ENCODE measurements around the gene ST8SIA6.
"Not testable (repeated sequence)": the region's sequence is repeated elsewhere in the genome, so short reads cannot be mapped to it uniquely, and the experiment has no call there.

Gene ST8SIA6

DNA sequence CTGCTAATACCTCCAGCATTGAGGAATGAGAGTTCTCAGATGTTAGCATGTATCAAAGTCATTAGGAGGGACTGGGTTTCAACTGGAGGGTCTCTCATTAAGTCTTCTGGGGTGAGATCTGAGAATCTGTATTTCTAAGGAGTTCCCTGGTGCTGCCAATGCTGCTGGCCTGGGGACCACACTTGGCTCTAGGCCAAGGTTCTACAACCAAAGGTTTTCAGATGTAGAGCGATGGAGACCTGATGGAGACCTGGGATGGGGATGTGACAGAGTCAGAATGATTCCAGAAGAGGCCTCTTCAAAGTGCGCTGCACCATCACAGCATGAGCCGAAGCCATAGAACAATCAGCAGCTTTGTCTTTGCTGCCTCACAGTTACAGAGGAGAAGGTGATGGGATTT lies 27.2 kb downstream of the ST8SIA6 start:
- DNase-seq (ENCODE audit: low read depth): no peak

DNA sequence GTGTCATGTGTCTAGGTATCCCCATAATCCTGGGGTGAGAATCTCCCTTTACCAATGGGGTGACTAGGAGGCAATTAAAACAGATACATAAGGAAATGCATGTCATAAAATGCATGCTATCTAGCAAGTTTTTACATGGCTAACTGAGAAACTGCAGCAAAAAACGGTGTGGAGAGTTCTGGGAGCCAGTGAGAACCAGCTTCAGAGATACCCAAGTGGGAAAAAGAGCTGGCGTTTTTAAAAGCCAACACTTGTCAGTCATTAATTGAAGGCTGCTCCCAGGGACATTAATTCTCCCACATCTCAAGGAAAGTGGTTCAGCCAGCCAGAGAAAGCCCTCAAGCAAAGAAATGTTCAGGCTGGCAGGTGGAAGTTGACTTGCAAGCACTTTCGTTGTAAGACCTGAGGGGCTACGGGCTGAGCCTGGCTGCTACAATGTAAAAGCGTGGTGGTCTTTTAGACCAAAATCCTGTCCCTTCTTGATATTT lies 28.1 kb downstream of the ST8SIA6 start:
- no peak for DNase-seq (ENCODE audit: low read depth)

DNA sequence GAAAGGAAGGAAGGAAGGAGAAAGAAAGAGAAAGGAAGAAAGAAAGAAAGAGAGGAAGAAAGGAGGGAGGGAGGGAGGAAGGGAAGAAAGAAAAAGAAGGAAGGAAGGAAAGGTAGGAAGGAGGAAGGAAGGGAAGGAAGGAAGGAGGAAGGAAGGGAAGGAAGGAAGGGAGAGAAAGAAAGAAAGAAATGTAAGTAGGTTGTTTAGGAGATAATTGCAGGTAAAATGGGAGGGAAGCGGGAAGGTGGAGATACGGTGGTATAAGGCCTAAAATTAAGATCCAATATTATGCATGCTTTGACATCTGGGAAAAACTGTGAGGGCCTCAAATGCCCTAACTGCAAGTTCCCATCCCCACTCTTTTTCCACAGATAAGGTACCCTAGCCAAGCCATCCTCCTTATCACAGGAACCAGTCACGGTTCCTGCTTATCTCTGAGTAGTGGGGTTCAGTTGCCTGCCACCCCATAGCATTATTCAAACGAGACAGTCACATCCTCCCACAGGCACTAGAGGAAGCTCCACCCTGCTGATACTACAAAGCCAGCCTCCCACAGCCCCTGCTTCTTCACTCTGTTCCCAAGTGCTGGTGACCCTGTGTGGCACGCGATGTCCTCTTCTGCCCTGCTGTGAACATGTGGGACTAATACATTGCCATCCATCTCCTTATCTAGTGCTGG lies 28.7 kb downstream of the ST8SIA6 start:
- no peak for DNase-seq (ENCODE audit: low read depth)

DNA sequence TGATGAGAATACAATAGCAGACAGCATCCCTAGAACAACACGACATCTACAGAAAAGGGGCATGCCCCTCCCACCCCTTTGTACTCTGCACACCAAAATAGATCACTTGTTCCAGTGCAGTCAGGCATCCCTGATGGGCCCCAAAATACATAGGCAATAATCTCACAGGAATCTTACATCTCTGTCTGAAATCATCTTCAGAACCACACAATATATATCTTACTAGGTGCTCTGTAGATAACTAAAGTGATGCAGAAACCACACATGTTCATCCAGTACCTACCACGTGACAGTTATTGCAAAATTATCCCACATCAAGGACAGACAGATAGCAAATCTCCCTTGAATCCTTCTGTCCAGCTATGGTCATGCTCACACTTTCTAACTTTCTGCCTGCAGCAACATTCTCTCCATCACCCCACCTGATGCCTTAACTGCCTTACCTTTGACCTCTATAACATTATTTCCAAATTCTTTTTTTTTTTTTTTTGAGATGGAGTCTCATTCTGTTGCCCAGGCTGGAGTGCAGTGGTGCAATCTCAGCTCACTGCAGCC lies 30.7 kb downstream of the ST8SIA6 start:
- DNase-seq (ENCODE audit: low read depth): no peak

DNA sequence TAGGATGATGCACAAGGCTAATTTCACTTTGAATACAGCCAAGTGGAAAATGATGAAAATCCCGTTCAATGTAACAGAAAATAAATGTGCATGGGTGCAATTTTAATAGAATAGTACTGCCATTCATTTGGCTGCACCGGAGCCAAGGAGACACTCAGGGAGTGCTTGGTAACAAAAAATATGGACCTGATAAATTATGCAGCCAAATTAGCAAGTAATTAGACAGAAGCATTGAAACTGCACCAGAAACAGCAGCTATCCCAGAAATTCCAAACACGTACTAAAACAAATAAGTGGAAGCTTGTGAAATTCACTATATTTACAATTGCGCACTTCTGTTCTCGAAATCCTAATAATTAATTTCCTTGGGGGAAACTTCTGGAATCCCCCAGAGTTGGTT lies 31.5 kb downstream of the ST8SIA6 start:
- DNase-seq (ENCODE audit: low read depth): no peak

DNA sequence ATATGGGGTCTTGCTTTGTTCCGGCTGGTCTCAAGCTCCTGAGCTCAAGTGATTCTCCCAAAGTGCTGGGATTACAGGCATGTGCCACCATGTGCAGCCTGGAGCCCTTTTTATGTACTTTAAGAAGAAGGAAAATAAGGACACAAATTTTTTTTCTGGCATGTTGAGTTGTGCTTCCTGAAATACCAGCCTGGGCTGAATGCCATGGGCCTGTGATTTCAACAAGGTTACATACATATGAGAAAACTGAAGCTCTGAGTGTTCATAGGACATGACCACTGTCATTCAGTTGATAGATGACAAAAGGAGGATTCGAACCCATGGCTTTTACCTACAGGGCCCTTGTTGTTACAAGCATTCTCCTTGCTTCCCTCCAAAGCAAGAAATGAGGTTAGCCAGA lies 36.1 kb downstream of the ST8SIA6 start:
- no peak for DNase-seq (ENCODE audit: low read depth)

DNA sequence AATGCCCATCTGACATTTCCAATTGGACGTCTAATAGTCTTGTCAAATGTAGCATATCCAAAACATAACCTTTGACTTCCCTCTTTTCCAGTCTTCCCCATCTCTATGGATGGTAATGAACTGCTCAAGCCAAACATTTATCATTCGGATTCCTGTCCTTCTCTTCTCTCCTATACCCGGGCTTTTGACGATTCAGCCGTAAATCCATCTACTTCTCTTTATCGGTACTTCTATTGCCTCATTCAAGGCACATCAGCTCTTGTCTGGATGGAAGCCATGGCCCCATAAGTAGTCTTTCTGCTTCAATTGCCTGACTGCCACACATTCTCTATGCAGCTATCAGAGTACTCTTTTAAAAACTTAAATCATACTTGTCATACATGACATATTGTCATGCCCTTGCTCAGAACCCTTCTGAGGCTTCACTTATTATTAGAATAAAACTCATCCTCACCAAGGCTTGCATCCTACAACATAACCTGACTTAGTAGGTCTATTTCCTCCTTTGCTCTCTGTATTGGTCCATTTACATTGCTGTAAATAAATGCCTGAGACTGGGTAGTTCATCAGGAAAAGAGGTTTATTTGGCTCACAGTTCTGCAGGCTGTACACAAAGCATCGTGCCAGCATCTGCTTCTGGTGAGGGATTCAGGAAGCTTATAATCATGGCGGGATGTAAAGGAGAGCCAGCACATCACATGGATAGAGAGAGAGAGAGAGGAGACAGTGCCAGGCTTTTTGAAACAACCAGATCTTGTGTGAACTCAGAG lies 37.8 kb downstream of the ST8SIA6 start:
- no peak for DNase-seq (ENCODE audit: low read depth)

DNA sequence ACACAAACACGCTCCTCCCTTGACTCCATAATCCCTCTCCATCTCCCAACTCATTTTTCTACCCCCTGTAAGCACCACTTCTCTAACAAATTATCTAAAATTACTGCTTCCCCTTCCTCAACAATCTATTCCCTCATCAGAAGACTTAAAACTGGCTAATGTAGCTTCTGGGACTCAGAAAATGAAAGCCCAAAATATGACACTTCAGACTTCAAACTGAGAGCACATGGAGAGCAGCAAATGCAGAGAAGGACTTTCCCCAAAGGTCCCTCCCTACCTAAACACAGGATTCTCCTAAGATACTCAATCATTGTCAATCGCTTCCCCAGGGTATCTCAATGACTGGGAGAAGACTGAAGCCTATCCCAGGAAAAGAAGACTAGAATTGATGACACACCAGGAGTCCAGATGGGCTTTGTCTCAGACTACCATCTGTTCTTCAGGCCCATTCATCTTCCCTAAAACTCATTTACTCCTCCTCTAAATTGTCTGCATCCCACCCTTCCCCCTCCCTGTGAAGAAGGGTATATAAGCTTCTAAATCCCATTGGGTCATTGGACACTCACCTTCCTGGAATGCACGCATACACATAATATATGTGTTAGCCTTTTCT lies 39.2 kb downstream of the ST8SIA6 start:
- no peak for DNase-seq (ENCODE audit: low read depth)

DNA sequence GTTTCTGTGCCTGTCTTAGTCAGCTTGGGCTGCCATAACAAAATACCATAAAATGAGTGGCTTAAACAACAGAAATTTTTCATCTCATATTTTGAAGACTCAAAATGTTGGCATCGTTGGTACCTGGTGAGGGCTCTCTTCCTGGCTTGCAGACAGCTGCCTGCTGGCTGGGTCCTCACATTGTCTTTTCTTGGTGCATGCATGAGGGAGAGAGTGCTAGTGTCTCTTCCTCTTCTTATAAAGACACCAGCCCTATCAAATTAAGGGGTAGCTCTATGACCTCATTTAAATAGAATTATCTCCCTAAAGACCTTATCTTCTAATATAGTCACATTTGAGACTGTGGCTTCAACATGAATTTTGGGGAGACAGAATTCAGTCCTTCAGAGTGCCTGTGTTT lies 39.9 kb downstream of the ST8SIA6 start:
- no peak for DNase-seq (ENCODE audit: low read depth)

DNA sequence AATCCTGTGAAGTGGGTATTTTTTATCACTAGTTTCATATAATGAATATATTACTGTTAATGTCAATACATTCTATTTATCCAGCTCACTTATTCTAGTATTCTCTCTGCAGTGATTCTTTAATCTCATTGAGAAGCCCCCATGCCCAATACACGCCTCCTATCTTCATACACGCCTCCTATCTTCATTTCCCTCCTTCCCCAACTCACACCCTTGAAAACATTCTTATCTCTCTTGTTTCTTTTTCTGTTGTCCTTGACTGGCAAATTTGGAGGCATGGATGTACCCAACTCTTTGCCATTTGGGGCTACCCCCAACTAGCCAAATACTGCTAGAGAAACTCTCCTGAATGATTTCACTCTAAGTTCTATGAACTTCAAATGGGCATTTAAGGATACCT lies 40.5 kb downstream of the ST8SIA6 start:
- no peak for DNase-seq (ENCODE audit: low read depth)

DNA sequence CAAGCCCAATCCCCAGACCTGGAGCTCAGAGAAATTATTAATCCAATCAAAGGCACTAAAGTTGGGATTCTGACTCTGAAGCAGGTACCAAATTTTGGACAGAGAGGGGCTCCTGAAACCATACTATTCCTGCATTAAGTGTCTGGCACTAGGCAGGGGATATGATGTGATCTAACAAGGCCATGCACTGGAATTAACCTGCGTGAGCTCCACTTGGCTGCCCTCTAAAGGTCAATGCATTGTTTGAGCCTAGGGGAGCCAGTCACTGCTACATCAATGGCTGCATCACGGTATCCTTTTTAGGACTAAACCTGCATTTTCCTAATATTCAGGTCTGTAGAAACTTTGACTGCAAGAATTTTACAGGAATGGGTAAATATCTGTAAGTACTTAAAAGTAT lies 42.1 kb downstream of the ST8SIA6 start:
- no peak for DNase-seq (ENCODE audit: low read depth)

DNA sequence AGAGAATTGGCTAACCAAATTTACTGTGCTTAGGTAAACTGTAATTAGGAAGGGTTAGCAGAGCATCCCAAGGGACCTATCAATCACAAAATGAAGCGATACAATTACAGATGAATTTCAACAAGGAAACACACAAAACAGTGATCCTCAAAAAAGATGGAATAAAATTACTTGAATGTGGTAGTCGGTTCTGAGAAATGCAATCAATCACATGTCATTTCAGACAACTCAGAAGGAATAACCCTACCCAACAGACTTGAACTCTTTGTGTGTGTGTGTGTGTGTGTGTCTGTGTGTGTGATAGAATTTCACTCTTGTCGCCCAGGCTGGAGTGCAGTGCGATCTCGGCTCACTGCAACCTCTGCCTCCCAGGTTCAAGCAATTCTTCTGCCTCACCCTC lies 43.5 kb downstream of the ST8SIA6 start:
- DNase-seq (ENCODE audit: low read depth): no peak

DNA sequence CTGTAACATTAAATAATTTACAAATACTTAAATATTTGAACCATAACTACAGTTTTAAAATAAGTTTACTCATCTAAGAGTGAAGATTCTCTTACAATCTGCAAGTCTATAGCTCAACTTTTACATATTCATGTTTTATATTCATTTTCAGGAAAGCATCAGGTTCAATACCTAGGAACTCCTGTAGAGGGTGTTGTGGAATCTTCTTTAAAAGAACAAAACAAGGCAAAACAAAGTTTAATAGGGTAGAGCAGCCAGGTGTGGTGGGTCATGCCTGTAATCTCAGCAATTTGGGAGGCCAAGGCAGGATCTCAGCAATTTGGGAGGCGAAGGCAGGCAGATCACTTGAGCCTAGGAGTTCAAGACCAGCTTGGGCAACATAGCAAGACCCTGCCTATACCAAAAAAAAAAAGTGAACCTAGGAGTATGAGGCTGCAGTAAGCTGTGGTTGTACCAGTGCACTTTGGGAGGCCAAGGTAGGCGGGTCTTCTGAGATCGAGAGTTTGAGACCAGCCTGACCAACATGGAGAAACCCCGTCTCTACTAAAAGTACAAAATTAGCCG lies 45.1 kb downstream of the ST8SIA6 start:
- DNase-seq (ENCODE audit: low read depth): no peak

DNA sequence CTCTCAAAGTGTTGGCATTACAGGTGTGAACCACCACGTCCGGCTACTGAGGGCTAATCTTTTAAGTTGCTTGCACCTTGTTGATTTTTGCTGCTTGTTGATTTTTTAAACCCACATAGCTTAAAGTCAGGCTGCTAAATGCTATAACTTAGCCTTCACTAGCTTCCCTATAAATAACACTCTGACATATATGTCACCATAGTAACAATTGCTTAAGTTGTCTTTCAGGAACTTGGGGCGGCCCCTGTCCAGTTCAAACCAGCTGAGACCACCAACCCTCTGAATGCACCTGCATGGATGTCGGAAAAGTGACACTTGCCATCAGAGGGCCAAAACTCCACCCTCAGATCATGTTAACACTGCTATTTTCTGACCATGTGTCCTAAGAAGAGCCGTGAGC lies 47.3 kb downstream of the ST8SIA6 start:
- DNase-seq (ENCODE audit: low read depth): no peak

DNA sequence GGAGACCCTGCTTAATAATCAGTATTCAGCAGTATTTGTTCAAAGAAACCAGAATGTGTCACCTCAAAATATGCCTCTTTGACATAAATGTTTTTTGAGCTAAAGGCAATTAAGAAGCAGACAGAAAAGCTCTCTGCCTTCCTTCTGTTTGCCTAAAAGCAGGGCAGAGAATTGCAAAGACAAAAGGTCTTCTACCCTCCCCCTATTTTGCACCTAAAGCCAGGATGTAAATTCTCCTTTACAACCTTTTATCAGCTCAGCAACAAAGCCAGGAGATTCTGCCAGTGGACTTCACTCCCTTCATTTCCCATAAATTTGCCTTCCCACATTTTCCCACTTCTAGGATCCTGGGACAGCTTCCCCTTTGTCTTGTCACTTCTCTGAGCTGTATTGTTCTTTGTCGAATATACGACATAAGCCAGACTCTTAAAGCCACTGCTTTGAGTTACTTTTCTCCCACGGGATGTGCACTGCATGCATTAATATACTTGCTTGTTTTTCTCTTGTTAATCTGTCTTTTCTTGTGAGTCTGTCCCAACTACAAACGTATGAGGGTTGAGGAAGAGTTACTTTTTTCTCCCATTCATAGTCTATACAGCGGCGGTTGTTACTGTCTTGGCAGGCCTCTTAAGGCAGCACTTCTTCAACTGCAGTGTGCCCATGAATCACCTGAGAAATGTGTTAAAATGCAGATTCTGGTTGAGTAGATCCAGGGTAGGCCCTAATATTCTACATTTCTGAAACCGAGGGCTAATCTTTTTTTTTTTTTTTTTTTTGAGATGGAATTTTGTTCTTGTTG lies 48.2 kb downstream of the ST8SIA6 start:
- no peak for DNase-seq (ENCODE audit: low read depth)

DNA sequence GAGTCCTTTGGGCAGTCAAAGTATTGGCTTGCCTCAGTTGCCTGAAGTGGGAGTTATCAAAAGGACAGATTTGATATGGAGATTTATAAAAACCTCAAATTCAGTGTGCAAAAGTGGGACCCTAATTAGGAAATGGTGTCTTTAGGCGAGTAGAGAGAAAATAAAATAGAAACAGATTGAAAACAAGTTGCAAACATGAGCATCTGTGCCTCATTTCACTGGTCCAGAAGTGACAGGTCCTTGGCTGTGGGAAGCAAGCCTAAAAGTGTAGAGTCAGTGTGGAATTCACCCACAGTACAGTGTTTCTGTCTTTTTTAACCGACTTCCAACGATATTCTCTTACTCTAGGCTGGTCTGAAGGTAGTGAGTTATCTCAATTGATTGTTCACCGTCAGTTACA lies 51.2 kb downstream of the ST8SIA6 start:
- no peak for DNase-seq (ENCODE audit: low read depth)

DNA sequence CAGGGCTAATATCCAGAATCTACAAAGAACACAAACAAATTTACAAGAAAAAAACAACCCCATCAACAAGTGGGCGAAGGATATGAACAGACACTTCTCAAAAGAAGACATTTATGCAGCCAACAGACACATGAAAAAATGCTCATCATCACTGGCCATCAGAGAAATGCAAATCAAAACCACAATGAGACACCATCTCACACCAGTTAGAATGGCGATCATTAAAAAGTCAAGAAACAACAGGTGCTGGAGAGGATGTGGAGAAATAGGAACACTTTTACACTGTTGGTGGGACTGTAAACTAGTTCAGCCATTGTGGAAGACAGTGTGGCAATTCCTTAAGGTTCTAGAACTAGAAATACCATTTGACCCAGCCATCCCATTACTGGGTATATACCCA lies 52.4 kb downstream of the ST8SIA6 start:
- not testable (repeated sequence) for DNase-seq (ENCODE audit: low read depth)

DNA sequence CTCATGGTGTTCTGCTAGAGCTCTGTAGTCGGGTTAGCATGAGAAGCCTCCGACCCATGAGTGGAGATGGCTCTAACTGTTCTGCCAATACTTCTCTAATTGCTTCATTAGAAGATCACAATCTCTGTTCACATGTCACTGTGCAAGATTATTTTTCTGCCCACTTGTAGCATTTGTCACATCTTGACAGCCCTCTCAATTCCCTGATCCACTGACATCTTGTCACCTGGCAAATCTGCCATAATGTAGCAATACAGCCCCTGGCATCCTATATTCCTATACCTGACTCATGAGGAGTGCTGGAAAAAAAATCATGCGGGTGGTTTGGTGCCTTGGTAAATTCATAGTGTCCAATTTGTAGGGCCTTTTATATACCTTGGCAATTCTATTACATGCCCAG lies 58.4 kb downstream of the ST8SIA6 start:
- DNase-seq (ENCODE audit: low read depth): no peak

DNA sequence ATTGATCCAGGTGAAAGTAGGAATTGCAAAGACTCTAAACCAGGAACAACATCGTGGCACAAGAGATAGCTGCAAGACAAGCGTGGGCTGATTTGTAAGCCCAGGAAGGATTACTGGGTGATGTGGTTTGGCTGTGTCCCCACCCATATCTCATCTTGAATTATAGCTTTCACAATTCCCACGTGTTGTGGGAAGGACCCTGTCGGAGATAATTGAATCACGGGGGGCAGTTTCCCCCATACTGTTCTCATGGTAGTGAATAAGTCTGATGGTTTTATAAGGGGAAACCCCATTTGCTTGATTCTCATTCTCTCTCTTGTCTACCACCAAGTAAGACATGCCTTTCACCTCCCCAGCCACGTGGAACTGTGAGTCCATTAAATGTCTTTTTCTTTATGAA lies 59.5 kb downstream of the ST8SIA6 start:
- no peak for DNase-seq (ENCODE audit: low read depth)

DNA sequence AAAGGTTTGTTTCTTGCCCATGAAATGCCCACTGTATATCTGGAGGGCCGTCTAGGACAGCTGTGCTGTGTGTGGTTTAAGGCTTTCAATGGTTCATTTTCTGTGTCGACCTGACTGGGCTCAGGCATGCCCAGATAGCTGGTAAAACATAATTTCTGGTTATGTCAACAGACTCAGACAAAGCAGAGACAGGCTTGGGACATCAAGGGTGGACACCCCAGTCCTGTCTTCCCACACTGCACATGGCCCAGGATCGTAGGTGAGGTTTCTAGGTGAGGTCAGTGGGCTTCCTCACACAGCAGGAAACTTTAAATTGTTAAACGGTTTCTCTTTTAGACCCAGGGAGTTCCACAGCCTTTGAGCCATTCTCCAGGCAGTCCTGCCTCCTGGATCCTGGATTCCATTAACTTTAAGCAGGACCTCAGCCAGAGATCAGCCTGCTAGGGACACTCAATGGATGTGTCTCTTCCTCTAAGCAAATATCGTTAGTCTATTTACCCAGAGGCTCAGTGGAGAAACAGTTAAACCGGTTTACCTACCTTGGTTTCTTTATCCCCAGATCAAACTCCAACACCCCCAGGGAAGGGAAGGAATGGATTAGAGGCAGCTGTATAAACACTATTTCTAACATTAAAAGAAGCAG lies 66.4 kb downstream of the ST8SIA6 start:
- no peak for DNase-seq (ENCODE audit: low read depth)

DNA sequence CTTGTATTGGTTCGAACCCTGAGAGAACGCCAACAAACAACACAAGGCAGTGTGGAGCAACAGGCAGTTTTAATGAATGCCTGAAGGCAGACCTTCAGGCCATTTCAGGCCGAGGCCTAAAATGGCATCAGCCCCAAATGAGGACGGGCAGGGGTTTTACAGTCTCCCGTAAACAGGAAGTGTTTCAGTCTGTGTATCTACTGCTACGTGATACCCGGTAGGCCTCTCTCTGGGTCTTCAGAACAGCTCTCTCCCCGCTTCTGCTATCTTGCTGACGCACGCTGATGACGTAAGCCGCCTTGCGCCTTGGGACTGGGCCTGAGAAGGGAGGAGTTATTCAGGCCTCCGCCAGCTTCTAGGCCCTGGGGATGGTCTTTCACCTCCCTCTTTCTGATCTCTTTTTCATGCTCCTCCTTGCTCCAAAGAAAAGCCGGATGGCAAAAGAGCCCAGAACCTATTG lies 67.7 kb downstream of the ST8SIA6 start:
- no peak for DNase-seq (ENCODE audit: low read depth)

Measured in stimulated activated CD8-positive, alpha-beta memory T cell treated with anti-CD3 and anti-CD28 coated beads, Interleukin-15, amount 100 ng/mL, for 24 hours (primary cell).